IPS DF 6.9 (cell line): ENCODE measurements around the gene CASQ1.
A peak's percentile ranks its signal among the peaks of the same experiment; 100 is the strongest.

ENCODE experiments used
- DNase-seq: peaks from one replicate; pipeline ENCODE4 v3.0.0-alpha.2; 2013; ENCODE audit warnings: low read depth, low spot score
- H3K27ac ChIP-seq: one replicate; pipeline ENCODE4 v1.5.1; 2013; ENCODE audit warnings: low read length, control low read depth
- H3K27me3 ChIP-seq: 2 replicates; pipeline ENCODE4 v1.6.1; 2013; ENCODE audit warnings: mild to moderate bottlenecking, low read length; ENCODE audit not compliant: control insufficient read depth, insufficient read depth
- H3K36me3 ChIP-seq: 2 replicates; pipeline ENCODE4 v1.6.1; 2013; ENCODE audit warnings: low read length; ENCODE audit not compliant: control insufficient read depth, insufficient read depth
- H3K4me1 ChIP-seq: 2 replicates; pipeline ENCODE4 v1.6.1; 2013; ENCODE audit warnings: low read length; ENCODE audit not compliant: control insufficient read depth, insufficient read depth
- H3K4me3 ChIP-seq: 2 replicates; pipeline ENCODE4 v1.5.1; 2013; ENCODE audit warnings: mild to moderate bottlenecking, low read length
- H3K9me3 ChIP-seq: 2 replicates; pipeline ENCODE4 v1.6.1; 2013; ENCODE audit warnings: low read length, inconsistent platforms; ENCODE audit not compliant: control insufficient read depth, insufficient read depth
- WGBS: extraction: QIAGEN DNeasy Blood & Tissue Kit; methylation state at CpG from one replicate; pipeline ENCODE4 v1.1.7; 2013; ENCODE audit warnings: mixed read lengths, missing lambda C conversion rate; ENCODE audit not compliant: insufficient read length, insufficient coverage; 5-methylcytosine and 5-hydroxymethylcytosine counted together

CASQ1 gene

GRCh38 chr1:160200786-160201185, 10.4 kb downstream of the CASQ1 start:
- no CpG with 5 or more reads among the region's 4 CpGs for WGBS
- Histone ChIP-seq H3K4me1 (peaks cover 2% of the 10 kb centered on the region; the same call in 1 of the 2 replicates), H3K4me3 (no peak overlapping the region), H3K27me3 (no peaks in the 10 kb centered on the region), H3K36me3 (no peaks in the 10 kb centered on the region), H3K9me3 (no peaks in the 10 kb centered on the region), H3K27ac (no peak overlapping the region)
- no peak for DNase-seq

- no peak overlapping the region for H3K27ac ChIP-seq
- DNase-seq: no peak
- H3K36me3 ChIP-seq: no peaks in the 10 kb centered on the region
- H3K27me3 ChIP-seq: no peaks in the 10 kb centered on the region
- peak overlapping the region; percentile 20; the same call in 1 of the 2 replicates for H3K4me3 ChIP-seq
- no peaks in the 10 kb centered on the region for H3K9me3 ChIP-seq
- H3K4me1 ChIP-seq: peaks cover 8% of the 10 kb centered on the region; the same call in 1 of the 2 replicates
- WGBS: no CpG with 5 or more reads among the region's 7 CpGs
Measured at GRCh38 chr1:160204526-160205241, 14.3 kb downstream of the CASQ1 start.

- WGBS: no CpG with 5 or more reads among the region's 76 CpGs
- no peaks in the 10 kb centered on the region for H3K27me3 ChIP-seq
- no peak within 1 kb of the TSS for H3K27ac ChIP-seq
- H3K36me3 ChIP-seq: no peaks in the 10 kb centered on the region
- peak within 1 kb of the TSS; percentile 76 for H3K4me3 ChIP-seq
- H3K9me3 ChIP-seq: no peaks in the 10 kb centered on the region
- H3K4me1 ChIP-seq: peaks cover 10% of the 10 kb centered on the region
- no peak for DNase-seq
Measured at GRCh38 chr1:160205242-160206035, 15.1 kb downstream of the CASQ1 start, which contains the start of gene PEA15. Gene PEA15, plus strand, starts transcription at chr1:160205384. Its CDS starts 6,161 bp downstream, at chr1:160211545.

GRCh38 chr1:160206036-160206389, 15.6 kb downstream of the CASQ1 start:
- Histone ChIP-seq H3K27ac (no peak overlapping the region), H3K36me3 (no peaks in the 10 kb centered on the region), H3K4me3 (peak overlapping the region; percentile 76; the same call in 1 of the 2 replicates), H3K4me1 (peaks cover 10% of the 10 kb centered on the region), H3K9me3 (no peaks in the 10 kb centered on the region), H3K27me3 (no peaks in the 10 kb centered on the region)
- no CpG with 5 or more reads among the region's 9 CpGs for WGBS
- no peak for DNase-seq

GRCh38 chr1:160206421-160207117, 16.2 kb downstream of the CASQ1 start:
- H3K36me3 ChIP-seq: no peaks in the 10 kb centered on the region
- H3K4me1 ChIP-seq: peaks cover 10% of the 10 kb centered on the region
- no peak overlapping the region for H3K4me3 ChIP-seq
- DNase-seq: peak; percentile 22
- no CpG with 5 or more reads among the region's 9 CpGs for WGBS
- H3K9me3 ChIP-seq: no peaks in the 10 kb centered on the region
- no peak overlapping the region for H3K27ac ChIP-seq
- no peaks in the 10 kb centered on the region for H3K27me3 ChIP-seq

- peaks cover 10% of the 10 kb centered on the region for H3K4me1 ChIP-seq
- no peaks in the 10 kb centered on the region for H3K36me3 ChIP-seq
- no peak for DNase-seq
- H3K9me3 ChIP-seq: no peaks in the 10 kb centered on the region
- no peak overlapping the region for H3K27ac ChIP-seq
- WGBS: no CpG with 5 or more reads among the region's 4 CpGs
- H3K4me3 ChIP-seq: no peak overlapping the region
- no peaks in the 10 kb centered on the region for H3K27me3 ChIP-seq
Measured at GRCh38 chr1:160207118-160207650, 16.8 kb downstream of the CASQ1 start.

GRCh38 chr1:160207771-160208556, 17.6 kb downstream of the CASQ1 start:
- H3K4me1 ChIP-seq: peaks cover 10% of the 10 kb centered on the region
- H3K27me3 ChIP-seq: no peaks in the 10 kb centered on the region
- peaks cover 2% of the 10 kb centered on the region for H3K36me3 ChIP-seq
- H3K4me3 ChIP-seq: no peak overlapping the region
- no peaks in the 10 kb centered on the region for H3K9me3 ChIP-seq
- no peak overlapping the region for H3K27ac ChIP-seq
- WGBS: no CpG with 5 or more reads among the region's 9 CpGs
- no peak for DNase-seq

GRCh38 chr1:160208557-160209320, 18.4 kb downstream of the CASQ1 start:
- Histone ChIP-seq H3K36me3 (peaks cover 8% of the 10 kb centered on the region), H3K27ac (no peak overlapping the region), H3K27me3 (no peaks in the 10 kb centered on the region), H3K9me3 (no peaks in the 10 kb centered on the region), H3K4me3 (no peak overlapping the region), H3K4me1 (peaks cover 10% of the 10 kb centered on the region)
- DNase-seq: no peak
- WGBS: no CpG with 5 or more reads among the region's 6 CpGs

- Histone ChIP-seq H3K4me1 (peaks cover 10% of the 10 kb centered on the region), H3K4me3 (no peak overlapping the region), H3K27me3 (no peaks in the 10 kb centered on the region), H3K27ac (no peak overlapping the region), H3K9me3 (no peaks in the 10 kb centered on the region), H3K36me3 (peaks cover 14% of the 10 kb centered on the region)
- no CpG with 5 or more reads among the region's 7 CpGs for WGBS
- no peak for DNase-seq
Measured at GRCh38 chr1:160209321-160210046, 19.1 kb downstream of the CASQ1 start.
